GM19438 (cell line): ENCODE data around the gene EMC10.
"Not testable (repeated sequence)": the region's sequence is repeated elsewhere in the genome, so short reads cannot be mapped to it uniquely, and the experiment has no call there.

Source experiments
- ATAC-seq: cut with Tn5 transposase; IDR thresholded peaks from one replicate; pipeline ENCODE4 v1.9.1; 2021; ENCODE audit warnings: low read depth; ENCODE audit not compliant: unreplicated experiment

The EMC10 gene

DNA sequence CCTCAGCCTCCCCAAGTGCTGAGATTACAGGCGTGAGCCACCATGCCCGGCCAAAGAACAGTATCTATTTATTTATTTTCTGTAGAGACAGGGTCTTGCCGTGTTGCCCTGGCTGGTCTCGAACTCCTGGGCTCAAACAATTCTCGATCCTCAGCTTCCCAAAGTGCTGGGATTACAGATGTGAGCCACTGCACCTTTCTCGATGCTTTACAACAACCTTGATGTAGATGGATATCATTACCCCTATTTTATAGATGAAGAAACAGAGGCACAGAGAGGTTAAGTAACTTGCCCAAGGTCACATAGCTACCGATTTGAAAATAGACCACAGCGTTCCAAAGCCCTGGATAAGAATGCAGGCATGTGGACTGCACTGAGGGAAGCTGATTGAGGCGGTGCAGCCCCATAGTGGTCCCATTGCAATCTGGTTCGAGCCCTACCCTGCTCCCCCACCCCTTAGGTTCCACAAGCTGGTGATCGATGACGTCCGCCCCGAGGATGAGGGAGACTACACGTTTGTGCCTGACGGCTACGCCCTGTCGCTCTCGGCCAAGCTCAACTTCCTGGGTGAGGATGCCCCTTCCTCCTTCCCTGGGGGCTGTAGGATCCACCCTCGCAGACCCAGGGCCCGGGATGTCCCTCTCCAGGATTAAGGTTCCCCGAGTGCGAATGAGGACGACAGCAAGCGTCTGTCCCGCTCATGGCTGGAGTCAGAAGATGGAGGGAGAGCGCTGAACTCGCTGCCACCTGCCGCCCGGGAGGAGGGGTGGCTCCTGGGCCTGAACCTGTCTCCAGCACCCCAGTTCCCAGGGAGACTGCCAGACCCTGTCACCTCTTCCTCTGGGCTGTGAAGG, 25.7 kb upstream of the EMC10 start:
- no peak for ATAC-seq

DNA sequence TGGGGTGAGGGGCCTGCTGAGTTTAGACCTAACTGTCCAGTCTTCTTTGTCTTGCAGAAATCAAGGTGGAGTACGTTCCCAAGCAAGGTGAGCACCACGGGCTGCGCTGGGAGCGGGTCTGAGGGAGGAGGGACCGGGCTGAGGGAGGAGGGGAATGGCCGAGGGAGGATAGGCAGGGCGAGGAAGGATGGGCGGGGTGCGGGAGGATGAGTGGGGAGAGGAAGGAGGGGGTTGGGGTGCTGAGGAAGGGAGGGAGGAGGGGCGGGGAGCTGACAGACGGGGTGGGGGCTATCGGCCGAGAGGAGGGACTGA, 25.1 kb upstream of the EMC10 start:
- no peak for ATAC-seq

DNA sequence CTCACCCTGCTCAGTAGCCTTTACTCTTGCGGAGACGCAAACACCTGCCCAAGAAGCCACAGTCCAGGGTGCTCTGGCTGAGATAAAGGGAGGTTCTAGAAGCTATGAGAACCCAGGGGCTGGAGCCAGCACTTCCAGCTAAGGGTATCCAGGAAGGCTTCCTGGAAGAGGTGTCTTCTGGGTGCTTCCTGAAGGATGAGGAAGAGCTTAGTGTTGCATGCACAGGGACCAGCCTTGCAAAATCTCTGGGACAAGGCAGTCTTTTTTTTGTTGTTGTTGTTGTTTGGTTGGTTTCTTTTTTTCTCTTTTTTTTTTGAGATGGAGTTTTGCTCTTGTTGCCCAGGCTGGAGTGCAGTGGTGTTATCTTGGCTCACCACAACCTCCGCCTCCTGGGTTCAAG, 23.1 kb upstream of the EMC10 start:
- no peak for ATAC-seq

DNA sequence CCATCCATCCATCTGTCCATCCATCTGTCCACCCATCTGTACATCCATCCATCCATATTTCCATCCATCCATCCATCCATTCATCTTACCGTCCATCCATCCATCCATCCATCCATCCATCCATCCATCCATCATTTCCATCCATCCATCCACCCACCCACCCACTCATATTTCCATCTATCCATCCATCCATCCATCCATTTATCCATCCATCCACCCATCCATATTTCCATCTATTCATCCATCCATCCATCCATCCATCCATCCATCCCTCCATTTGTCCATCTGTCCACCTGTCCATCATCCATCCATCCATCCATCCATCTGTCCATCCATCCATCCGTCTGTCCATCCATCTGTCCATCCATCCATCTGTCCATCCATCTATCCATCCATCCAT, 20.3 kb upstream of the EMC10 start:
- ATAC-seq: no peak

DNA sequence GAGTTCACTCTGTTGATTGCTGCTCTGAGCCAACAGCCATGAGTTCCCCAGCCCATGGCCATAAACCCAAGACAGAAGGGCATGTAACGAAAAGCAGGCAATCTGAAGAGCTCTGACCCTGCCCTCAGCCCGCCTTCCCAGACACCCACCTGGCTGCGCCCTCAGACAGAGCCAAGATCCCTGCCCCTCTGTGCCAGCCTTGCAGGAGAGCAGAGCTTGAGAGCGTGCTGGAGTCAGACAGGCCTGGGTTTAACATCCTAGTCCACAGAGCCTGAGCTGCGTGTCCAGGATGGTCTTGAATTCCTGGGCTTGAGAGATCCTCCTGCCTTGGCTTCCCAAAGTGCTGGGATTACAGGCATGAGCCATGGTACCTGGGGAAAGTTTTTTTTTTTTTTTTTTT, 19.0 kb upstream of the EMC10 start:
- ATAC-seq: no peak

DNA sequence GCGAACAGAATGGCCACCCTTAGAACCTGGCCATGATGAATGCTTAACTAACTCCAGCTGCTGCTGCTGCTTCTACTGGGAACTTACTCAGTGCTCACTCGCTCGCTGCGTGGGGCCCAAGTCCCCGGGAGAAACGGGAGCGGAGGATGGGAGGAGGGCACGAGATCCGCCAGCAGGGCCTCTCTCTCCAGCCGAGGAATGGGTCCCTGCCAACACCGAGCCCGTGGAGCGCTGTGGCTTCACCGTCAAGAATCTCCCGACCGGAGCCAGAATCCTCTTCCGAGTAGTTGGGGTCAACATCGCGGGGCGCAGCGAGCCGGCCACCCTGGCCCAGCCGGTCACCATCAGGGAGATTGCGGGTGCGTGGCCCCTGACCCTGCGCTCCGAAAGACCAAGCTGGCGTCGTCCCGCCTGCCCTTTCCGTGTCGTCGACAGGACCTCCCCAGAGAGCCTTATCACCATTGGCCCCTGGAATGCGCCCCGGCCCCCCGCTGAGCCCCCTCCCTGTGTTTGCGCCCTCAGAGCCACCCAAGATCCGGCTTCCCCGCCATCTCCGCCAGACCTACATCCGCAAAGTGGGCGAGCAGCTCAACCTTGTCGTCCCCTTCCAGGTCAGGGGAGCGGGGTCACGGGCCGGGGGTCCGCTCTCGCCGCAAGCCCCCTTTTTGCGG, 17.8 kb upstream of the EMC10 start:
- ATAC-seq: no peak

DNA sequence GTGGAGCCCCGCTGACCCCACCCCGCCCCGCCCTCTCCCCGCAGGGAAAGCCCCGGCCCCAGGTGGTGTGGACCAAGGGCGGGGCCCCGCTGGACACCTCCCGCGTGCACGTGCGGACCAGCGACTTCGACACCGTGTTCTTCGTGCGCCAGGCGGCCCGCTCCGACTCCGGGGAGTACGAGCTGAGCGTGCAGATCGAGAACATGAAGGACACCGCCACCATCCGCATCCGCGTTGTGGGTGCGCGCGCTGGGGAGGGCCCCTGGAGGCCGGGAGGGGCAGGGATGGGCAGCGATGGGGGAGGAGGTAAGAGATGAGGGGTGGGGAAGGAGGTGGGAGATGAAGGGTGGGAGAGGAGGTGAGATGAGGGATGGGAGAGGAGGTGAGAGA, 17.2 kb upstream of the EMC10 start:
- ATAC-seq: no peak

DNA sequence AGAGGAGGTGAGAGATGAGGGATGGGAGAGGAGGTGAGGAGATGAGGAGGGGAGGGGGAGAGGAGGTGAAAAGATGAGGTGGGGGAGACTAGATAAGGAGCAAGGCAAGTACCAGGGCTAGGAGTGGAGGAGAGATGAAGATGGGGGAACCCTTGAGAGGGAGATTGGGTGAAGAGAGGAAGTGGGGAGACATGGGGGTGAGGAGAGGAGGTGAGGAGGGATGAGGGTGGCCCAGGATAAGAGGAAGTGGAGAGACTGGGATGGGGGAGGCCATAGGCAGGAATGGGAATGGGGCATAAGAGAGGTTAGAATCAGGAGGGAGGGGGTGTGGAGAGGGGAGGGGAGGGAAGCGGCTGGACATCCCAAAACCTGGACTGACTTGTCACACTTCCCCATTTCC, 16.7 kb upstream of the EMC10 start:
- ATAC-seq: no peak

DNA sequence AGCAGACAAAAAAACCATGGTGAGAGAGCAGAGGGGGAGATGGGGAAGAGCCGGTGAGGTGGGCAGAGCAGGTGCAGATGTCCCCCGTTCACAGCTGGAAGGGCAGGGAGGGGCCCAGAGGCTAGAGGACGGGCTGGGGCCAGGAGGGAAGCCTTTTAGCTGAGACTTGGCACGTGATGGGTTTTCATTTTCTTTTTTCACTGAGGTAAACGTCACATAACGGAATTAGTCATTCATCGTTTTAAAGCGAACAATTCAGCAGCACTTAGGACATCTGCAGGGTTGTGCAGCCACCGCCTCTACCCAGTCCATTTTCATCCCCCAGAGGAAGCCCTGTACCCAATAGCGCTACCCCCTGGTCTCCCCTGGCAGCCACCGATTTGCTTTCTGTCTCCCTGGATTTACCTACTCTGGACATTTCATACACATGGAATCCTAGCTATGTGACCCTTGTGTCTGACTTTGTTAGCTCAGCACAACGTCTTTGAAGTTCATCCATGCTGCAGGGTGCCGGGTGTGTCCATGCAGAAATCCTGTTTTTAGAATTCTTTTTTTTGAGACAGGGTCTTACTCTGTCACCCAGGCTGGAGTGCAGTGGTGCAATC, 16.0 kb upstream of the EMC10 start:
- no peak for ATAC-seq

DNA sequence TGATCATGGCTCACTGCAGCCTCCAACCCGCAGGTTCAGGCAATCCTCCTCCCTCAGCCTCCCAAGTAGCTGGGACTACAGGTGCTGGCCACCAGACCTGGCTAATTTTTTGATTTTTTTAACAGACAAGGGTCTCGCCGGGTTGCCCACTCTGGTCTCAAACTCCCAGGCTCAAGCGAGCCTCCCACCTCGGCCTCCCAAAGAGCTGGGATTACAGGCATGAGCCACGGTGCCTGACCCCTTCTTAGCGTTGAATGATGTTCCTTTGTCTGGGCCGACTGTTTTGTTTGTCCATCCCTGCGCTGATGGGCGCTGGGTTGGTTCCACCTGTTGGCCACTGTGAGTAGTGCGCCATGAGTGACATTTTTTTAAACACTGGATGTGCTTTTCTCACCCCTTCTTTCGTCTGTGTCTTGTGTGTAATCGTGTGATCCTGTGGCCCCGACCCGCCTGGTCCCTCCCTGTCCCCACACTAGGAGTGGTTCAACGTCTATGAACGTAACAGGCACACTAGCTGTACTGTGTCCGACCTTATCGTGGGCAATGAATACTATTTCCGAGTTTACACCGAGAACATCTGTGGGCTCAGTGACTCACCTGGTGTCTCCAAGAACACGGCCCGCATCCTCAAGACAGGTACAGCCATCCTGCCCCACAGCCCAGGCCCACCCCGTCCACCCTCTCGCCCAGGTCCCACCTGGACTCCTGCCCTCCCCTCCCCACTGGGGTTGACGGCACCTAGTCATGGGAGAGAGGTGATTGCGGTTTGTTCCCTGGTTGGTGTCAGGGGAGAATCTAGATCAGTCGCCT, 15.0 kb upstream of the EMC10 start:
- ATAC-seq: no peak

DNA sequence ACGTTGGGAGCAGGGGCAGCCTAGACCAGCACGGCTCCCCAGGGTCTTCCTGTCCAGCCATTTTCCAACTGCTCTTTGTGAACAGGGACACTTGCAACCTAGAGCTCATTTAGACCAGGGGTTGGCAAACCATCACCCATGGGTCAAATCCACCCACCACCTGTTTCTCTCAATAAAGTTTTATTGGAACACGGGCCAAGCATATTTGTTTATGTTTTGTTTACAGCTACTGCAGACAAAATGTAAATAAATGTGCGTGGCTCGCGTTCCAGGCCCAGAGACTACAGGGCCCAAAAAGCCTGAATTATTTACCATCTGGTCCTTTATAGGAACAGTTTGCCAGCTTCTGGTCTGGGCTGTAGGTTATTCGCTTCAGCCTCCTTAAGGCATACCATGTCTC, 13.3 kb upstream of the EMC10 start:
- no peak for ATAC-seq

DNA sequence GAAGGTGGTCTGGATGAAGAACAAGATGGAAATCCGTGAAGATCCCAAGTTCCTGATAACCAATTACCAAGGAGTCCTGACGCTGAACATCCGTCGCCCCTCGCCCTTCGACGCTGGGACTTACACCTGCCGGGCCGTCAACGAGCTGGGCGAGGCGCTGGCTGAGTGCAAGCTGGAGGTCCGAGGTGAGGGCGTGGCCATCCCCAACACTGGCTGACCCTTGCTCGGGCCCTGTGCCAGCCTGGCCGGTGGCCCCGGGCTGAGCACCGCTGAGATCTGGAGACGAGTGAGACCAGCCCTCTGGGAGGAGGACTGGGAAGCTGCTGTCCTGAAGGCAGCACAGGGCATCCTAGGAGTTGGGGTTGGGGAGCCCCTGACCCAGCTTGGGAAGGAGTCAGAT, 12.0 kb upstream of the EMC10 start:
- ATAC-seq: no peak

DNA sequence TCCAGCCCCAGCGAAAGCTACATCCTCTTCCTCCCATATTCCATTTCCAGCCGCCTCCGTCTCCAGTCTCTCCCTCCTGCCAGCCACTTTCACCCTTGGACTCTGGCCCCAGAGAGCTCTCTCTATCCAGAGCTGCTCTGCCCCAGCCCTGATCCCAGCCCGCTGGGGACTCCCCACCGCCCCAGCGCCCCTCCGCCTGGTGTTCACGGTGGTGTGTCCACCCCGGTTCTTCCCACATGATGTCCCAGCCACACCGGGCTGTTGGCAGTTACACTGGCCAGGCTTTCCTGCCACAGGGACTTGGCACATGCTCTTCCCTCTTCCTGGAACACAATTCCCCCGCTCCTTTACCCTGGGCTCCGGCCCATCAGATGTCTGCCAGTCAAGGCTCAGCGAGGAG, 11.3 kb upstream of the EMC10 start:
- no peak for ATAC-seq

DNA sequence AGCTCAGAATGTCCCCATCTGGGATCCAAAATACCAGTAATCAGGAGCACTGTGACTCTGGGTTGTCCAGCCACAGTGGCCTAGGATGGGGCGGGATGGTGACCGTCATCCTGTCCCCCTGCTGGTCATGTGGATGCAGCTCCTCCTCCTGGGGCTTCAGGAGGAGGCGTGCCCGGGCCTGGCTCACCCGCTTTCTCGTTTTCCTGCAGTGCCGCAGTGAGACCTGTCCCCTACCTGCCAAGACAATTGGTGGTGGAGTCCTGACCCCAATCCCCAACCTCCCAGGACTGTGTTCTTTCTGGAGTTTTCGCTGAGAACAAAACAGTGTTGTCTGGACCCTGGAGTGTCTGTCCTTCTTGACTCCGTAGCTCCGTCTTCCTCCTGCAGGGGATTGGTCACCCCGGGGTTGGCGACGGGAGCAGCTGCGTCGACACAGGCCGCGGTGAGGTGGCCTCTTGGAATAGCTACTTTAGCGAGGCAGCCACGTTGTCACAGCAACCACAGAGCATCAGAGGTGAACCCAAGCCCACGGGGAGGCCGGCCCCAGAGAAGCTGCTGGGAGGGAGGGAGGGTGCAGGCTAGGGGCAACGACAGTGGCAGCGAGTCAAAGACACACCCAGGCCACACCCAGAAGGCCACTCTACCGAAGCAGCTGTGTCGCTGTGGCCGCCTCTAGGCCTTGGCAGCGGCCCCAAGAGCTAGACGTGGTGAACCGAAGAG, 10.2 kb upstream of the EMC10 start:
- ATAC-seq: no peak

DNA sequence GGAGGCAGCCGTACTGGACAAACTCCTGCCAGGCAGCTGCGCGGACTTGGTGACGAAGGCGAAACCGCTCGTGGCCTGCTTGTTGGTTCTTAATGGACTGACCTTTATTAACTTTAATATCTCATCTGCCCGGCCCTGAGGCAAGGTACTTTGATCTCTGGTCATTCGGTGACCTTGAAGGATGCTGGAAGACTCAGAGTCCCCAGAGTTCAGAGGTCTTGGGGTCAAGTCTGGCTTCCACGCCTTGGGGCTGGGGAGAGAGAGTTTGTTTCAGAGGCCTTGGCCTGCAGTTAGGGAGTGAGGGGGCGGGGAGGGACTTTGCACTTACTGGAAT, 9.6 kb upstream of the EMC10 start:
- ATAC-seq: no peak

DNA sequence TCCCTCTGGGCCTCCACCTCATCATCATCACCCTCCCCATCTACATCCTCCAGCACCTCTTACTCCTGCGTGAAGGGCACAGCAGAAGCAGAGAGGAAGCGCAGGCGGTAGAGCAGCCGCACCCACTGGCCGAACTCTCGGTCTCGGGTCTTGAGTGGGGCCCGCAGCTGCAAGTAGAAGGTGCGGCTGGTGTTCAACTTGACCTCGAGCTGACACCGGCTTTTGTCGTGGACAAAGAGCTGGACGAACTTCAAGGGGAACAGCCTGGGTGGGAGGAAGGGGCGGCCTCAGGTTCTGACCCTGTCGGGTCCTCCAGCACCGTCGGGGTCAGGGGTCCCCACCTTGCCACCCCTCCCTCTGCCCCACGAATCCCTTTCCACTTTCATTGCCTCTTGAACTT, 8.7 kb upstream of the EMC10 start:
- ATAC-seq: no peak

DNA sequence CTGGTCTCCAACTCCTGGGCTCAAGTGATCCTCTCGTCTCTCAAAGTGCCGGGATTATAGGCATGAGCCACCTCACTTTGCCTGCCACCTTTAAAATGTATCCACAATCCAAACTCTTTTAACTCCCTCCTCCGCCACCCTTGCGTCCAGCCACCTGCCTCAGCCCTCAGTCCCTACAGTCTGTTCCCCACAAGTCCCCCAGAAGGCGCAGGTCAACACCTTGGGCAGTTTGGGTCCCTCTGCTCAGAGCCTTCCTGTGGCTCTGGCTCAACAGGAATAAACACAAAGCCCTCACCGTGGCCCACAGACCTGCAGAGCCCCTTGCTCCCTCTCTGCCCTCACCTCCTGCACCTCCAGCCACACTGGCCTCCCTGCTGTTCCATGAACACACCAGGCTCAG, 7.5 kb upstream of the EMC10 start:
- ATAC-seq: no peak

DNA sequence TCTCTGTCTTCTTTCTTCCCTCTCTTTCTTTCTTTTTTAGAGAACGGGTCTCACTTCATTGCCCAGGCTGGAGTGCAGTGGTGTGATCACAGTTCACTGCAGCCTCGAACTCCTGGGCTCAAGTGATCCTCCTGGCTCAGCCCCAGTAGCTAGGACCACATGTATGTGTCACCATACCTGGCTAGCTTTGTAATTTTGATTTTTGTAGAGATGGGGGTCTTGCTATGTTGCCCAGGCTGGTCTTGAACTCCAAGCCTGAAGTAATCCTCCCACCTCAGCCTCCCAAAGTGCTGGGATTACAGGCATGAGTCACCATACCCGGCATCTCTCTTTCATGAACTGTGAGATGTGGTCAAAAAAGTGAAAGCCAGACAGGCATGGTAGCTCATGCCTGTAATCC, 3.0 kb upstream of the EMC10 start:
- not testable (repeated sequence) for ATAC-seq

DNA sequence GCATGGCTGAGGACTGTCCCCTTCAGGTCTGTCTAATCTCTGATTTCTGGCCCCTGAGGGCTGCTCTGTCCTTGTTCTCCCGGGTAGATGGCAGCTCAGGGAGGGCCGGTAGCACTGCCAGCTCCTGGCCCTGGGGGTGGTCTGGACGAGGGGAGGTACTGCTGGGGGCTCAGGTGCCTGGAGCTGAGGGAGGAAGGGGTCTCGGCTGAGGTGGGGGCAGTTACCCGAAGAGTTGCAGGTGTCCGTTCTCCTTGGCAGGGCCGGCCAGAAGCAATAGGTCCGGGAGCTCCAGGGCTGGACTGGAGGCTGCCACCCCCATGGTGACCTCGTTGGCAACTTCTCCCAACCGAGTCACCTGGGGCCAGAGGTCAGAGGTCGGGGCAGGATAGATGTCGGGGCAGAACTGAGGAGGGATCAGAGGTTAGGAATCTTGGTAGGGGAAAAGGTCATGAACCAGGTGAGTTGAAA, 1.2 kb upstream of the EMC10 start:
- ATAC-seq: no peak

DNA sequence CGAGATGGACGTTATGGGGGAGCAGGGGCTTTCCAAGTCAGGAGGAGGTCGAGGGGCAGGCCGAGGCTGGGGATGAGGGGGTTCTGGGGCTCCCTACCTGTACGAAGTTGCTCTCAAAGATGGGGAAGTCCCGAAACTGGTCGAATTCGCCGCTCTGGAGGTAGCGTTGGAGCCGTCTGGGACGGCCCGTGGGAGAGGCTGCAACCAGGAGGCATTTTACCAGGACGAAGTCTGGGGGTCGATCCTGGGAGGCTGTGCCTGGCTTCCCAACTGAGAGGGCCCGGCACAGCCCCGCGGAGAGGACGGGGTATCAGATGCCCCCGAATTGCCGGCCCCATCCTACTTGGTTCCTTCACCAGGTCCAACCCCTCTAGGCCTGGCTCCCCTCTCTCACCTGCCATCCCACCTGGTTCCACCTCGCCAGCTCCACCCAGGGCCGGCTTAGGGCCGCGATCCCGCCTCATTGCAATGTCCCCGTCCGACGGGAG, 527 bp upstream of the EMC10 start:
- no peak for ATAC-seq

DNA sequence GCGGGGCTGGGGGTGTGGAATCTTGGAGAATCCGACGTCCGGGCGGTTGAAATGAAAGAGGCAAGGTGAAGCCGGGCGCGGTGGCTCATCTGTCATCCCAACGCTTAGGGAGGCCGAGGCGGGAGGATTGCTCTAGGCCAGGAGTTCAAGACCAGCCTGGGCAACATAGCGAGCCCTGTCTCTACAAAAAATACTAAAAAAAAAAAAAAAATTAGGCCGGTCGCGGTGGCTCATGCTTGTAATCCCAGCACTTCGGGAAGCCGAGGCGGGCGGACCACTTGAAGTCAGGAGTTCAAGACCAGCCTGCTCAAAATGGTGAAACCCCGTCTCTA, 566 bp downstream of the EMC10 start:
- ATAC-seq: no peak
